Endothelial cell (in vitro differentiated cells): Measurements from ENCODE around the gene CLIP1. TPM values are rescaled to one million over a fixed set of nuclear protein-coding genes. Genes with fewer than 3 reads are reported as not detected.
"Not testable (repeated sequence)": the region's sequence is repeated elsewhere in the genome, so short reads cannot be mapped to it uniquely, and the experiment has no call there.

Experiments used
- DNase-seq: peaks from one replicate; pipeline ENCODE4 v3.0.0; 2021; ENCODE audit warnings: low spot score
- H3K27ac Mint-ChIP-seq: one replicate; pipeline ENCODE4 v1.8.0; 2021; ENCODE audit warnings: mixed read lengths, inconsistent platforms; ENCODE audit not compliant: unreplicated experiment
- H3K27me3 Mint-ChIP-seq: one replicate; pipeline ENCODE4 v1.8.0; 2021; ENCODE audit warnings: mild to moderate bottlenecking, moderate library complexity, mixed read lengths, inconsistent platforms; ENCODE audit not compliant: unreplicated experiment
- H3K36me3 Mint-ChIP-seq: one replicate; pipeline ENCODE4 v1.8.0; 2021; ENCODE audit warnings: mild to moderate bottlenecking, low read depth, mixed read lengths, inconsistent platforms; ENCODE audit not compliant: unreplicated experiment
- H3K4me1 Mint-ChIP-seq: one replicate; pipeline ENCODE4 v1.8.0; 2021; ENCODE audit warnings: mild to moderate bottlenecking, mixed read lengths, inconsistent platforms; ENCODE audit not compliant: unreplicated experiment
- H3K4me3 Mint-ChIP-seq: one replicate; pipeline ENCODE4 v1.8.0; 2021; ENCODE audit warnings: mild to moderate bottlenecking, mixed read lengths, inconsistent platforms; ENCODE audit not compliant: unreplicated experiment
- H3K9me3 Mint-ChIP-seq: one replicate; pipeline ENCODE4 v1.8.0; 2021; ENCODE audit warnings: mixed read lengths, inconsistent platforms; ENCODE audit not compliant: unreplicated experiment
- total RNA-seq: library from RNA; stranded (reverse); fragmentation: NEBNext Ultra II Directional; extraction: Animal tissue kit (Norgen Biotek cat#: 25700); gene quantifications from one replicate; pipeline ENCODE4 v1.2.1, GENCODE V29; 2021; ENCODE audit not compliant: unreplicated experiment
- TF ChIP-seq, protein P1 (sequence below): fragments of 200-600 bp; sonication (generic); IDR thresholded peaks from one replicate; pipeline ENCODE4 v1.5.0; 2021; ENCODE audit warnings: antibody characterized with exemption; ENCODE audit not compliant: unreplicated experiment

The CLIP1 gene
- total RNA-seq, 1 donor from 2014 or later = 57.7 TPM

DNA sequence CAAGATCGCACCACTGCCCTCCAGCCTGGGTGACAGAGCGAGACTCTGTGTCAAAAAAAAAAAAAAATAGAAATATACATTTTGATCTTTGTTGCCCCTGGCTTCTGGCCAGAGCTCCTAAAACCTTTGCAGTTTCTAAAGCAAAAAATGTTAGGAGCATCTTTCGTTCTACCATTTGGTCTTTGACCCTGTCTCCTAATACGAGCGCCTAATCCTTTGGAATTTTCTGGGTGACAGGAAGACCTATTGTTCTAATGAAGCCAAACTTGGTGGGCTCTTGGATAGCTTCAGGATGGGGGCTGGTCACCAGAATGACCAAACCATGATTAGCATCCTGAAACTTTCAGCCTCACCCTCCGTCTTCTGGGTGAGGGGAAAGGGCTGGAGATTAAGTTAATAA lies 32.3 kb upstream of the CLIP1 start:
- peaks cover 4% of the 10 kb centered on the region for H3K27me3 Mint-ChIP-seq
- no peaks in the 10 kb centered on the region for H3K9me3 Mint-ChIP-seq
- H3K4me1 Mint-ChIP-seq = peaks cover 15% of the 10 kb centered on the region
- no peak overlapping the region for H3K27ac Mint-ChIP-seq
- no peak overlapping the region for H3K4me3 Mint-ChIP-seq
- no peaks in the 10 kb centered on the region for H3K36me3 Mint-ChIP-seq
- no peak for DNase-seq
- TF ChIP-seq, protein P1, sequence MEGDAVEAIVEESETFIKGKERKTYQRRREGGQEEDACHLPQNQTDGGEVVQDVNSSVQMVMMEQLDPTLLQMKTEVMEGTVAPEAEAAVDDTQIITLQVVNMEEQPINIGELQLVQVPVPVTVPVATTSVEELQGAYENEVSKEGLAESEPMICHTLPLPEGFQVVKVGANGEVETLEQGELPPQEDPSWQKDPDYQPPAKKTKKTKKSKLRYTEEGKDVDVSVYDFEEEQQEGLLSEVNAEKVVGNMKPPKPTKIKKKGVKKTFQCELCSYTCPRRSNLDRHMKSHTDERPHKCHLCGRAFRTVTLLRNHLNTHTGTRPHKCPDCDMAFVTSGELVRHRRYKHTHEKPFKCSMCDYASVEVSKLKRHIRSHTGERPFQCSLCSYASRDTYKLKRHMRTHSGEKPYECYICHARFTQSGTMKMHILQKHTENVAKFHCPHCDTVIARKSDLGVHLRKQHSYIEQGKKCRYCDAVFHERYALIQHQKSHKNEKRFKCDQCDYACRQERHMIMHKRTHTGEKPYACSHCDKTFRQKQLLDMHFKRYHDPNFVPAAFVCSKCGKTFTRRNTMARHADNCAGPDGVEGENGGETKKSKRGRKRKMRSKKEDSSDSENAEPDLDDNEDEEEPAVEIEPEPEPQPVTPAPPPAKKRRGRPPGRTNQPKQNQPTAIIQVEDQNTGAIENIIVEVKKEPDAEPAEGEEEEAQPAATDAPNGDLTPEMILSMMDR = no peak

DNA sequence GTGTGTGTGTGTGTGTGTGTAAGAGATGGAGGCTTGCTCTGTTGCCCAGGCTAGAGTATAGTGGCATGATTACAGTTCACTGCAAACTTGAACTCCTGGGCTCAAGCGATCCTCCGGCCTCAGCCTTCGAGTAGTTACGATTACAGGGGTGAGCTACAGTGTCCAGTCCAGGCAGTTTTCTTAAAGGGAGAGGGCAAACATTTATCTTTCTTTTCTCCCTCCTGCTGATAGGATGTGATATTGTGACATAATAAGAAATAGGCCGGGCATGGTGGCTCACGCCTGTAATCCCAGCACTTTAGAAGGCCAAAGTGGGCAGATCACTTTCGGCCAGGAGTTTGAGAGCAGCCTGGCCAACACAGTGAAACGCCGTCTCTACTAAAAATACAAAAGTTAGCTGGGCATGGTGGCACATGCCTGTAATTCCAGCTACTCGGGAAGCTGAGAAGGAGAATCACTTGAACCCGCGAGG lies 31.8 kb upstream of the CLIP1 start:
- H3K9me3 Mint-ChIP-seq = no peaks in the 10 kb centered on the region
- peak overlapping the region; percentile 27 for H3K27ac Mint-ChIP-seq
- TF ChIP-seq, protein P1 = no peak
- peaks cover 4% of the 10 kb centered on the region for H3K27me3 Mint-ChIP-seq
- no peaks in the 10 kb centered on the region for H3K36me3 Mint-ChIP-seq
- DNase-seq = no peak
- H3K4me1 Mint-ChIP-seq = peaks cover 15% of the 10 kb centered on the region
- peak overlapping the region; percentile 8 for H3K4me3 Mint-ChIP-seq

DNA sequence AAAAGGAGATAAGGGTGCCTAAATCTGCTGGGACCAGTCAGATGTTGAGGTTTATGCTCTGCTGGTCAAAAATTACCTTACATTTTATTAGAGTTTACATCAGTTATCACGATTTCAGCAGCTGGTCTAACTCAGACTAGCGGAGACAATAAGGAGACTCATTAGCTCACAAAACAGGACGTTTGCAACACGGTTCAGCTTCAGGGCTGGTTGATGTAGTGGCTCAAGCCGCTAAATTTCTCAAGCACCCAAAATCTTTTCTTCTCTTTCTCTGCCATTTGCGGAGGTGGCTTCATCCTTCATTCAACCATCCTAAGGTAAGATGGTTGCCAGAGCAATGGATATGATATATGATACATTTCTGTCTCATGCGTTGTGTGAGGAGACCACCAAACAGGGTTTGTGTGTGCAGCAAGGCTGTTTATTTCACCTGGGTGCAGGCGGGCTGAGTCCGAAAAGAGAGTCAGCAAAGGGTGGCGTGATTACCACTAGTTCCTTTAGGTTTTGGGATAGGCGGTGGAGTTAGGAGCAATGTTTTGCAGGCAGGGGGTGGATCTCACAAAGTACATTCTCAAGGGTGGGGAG lies 30.3 kb upstream of the CLIP1 start:
- Mint-ChIP-seq H3K36me3 (no peaks in the 10 kb centered on the region), H3K4me3 (no peak overlapping the region), H3K9me3 (no peaks in the 10 kb centered on the region), H3K27ac (no peak overlapping the region), H3K4me1 (peaks cover 15% of the 10 kb centered on the region), H3K27me3 (peaks cover 4% of the 10 kb centered on the region)
- no peak for DNase-seq
- TF ChIP-seq, protein P1 = no peak

DNA sequence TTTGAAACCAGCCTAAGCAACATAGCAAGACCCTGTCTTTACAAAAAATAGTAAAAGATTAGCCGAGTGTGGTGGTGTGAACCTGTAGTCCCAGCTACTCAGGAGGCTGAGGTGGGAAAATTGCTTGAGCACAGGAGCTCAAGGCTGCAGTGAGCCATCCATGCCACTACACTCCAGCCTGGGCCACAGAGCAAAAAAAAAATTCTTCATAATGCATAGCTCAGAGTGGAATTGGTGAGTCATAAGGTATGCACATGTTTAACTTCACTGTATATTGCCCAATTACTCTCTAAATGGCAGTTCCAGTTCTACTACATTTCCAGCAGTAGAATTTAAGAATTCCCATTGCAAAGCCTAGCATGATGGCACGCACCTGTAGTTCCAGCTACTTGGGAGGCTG lies 26.8 kb upstream of the CLIP1 start:
- TF ChIP-seq, protein P1 = no peak
- no peaks in the 10 kb centered on the region for H3K9me3 Mint-ChIP-seq
- peaks cover 4% of the 10 kb centered on the region for H3K27me3 Mint-ChIP-seq
- peaks cover 15% of the 10 kb centered on the region for H3K4me1 Mint-ChIP-seq
- no peak for DNase-seq
- H3K4me3 Mint-ChIP-seq = no peak overlapping the region
- no peak overlapping the region for H3K27ac Mint-ChIP-seq
- H3K36me3 Mint-ChIP-seq = no peaks in the 10 kb centered on the region

DNA sequence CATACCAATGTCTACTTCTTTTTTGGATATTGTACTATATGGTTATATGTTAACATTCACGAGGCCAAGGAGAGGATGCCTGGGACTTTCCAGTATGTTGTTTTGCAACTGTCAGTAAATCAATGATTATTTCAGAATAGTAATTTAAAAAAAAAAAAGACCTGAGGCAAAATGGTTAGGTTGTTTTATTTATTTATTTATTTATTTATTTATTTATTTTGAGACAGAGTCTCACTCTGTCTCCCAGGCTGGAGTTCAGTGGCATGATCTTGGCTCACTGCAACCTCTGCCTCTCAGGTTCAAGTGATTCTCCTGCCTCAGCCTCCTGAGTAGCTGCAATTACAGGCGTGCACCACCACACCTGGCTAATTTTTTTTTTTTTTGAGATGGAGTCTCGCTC lies 25.4 kb upstream of the CLIP1 start:
- H3K4me1 Mint-ChIP-seq, H3K36me3 Mint-ChIP-seq, H3K27ac Mint-ChIP-seq, H3K27me3 Mint-ChIP-seq, H3K9me3 Mint-ChIP-seq, H3K4me3 Mint-ChIP-seq, DNase-seq: not testable (repeated sequence)

DNA sequence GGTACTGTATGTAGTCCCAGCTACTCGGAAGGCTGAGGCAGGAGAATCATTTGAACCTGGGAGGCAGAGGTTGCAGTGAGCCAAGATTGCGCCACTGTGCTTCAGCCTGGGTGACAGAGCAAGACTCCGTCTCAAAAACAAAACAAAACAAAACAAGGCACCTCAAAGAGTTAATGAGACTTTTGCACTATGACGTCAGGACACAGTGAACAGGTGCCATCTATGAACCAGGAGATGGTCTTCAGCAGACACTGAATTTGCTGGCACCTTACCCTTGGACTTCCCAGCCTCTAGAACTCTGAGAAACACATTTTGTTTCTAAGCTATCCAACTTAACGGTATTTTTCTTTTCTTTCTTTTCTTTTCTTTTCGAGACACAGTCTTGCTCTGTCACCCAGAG lies 23.9 kb upstream of the CLIP1 start:
- H3K4me3 Mint-ChIP-seq = not testable (repeated sequence)

DNA sequence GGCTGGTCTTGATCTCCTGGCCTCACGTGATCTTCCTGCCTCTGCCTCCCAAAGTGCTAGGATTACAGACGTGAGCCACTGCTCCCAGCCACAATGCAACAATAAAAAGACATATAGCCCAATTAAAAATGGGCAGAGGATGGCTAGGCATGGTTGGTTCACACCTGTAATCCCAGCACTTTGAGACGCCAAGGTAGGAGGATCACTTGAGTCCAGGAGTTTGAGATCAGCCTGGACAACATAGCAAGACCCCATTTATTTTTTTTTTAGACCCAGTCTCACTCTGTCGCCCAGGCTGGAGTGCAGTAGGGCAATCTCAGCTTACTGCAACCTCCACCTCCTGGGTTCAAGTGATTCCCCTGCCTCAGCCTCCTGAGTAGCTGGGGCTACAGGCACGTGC lies 21.6 kb upstream of the CLIP1 start:
- H3K4me3 Mint-ChIP-seq, H3K9me3 Mint-ChIP-seq, H3K27me3 Mint-ChIP-seq, H3K4me1 Mint-ChIP-seq, H3K36me3 Mint-ChIP-seq, DNase-seq, H3K27ac Mint-ChIP-seq: not testable (repeated sequence)

More for the DNA sequence above, 23.9 kb upstream of the CLIP1 start:
- not testable (repeated sequence) for H3K27me3 Mint-ChIP-seq, H3K9me3 Mint-ChIP-seq, DNase-seq, H3K36me3 Mint-ChIP-seq, H3K27ac Mint-ChIP-seq, H3K4me1 Mint-ChIP-seq

DNA sequence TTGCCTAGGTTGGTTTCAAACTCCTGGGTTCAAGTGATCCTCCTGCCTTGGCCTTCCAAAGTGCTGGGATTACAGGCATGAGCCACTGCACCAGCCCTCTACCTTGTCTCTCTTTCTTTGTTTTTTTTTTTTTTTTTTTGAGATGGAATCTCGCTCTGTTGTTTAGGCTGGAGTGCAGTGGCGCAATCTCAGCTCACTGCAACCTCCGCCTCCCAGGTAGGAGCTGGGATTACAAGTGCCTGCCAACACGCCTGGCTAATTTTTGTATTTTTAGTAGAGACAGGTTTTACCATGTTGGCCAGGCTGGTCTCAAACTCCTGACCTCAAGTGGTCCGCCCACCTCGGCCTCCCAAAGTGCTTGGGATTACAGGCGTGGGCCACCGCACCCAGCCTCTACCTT lies 16.4 kb upstream of the CLIP1 start:
- H3K4me1 Mint-ChIP-seq, DNase-seq, H3K4me3 Mint-ChIP-seq, H3K36me3 Mint-ChIP-seq, H3K27me3 Mint-ChIP-seq, H3K27ac Mint-ChIP-seq, H3K9me3 Mint-ChIP-seq: not testable (repeated sequence)
